NCI-H146 (cell line): ENCODE data around the gene MMP15.
A peak's percentile ranks its signal among the peaks of the same experiment; 100 is the strongest.
"Not testable (repeated sequence)": the region's sequence is repeated elsewhere in the genome, so short reads cannot be mapped to it uniquely, and the experiment has no call there.

Experiments used
- DNase-seq: peaks from one replicate; lab custom pipeline; 2025; lab: John Stamatoyannopoulos, UW

Gene MMP15

DNA sequence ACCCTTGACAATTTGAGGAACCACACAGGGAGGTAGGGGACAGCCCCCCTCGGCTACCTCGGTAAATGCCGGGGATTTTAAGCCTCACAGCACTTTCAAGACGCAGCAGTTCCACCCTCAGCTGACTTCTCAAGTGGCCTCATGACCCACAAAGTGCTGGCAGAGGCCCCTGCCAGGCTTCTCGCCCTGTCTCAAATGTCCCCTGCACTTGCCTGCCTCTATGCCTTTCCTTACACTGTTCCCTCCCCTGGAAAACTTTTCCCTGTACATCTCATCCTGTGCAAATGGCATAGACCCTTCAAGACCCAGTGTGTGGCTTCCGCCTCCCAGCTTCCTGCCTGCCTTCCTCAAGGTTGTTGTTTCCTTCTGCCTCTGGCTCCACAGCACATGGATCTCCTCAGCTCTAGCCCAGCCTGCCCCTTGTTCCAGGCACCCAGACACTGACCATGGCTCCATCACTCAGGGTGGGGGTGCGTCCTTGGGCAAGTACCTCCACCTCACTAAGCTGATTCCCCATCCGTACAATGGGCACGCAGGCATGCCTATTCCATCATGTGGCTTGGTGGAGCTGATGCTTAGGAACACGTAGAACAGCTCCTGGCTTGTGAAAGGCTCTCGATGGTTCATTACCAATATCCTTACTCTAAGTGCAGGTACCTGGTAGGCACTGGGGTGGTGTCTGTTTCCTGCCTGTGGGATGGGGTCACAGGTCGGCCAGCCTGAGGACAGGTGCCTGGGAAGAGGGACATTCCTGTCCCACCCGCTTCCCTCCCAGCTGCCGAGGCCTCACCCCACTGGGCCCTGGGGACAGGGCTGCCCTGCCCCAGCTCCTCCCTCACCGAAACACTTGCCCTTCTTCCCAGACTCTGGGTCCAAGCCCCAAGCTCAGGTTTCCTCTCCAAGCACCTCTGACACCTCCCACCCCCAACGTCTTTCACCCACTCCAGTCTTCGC lies 24.0 kb downstream of the MMP15 start:
- no peak for DNase-seq

DNA sequence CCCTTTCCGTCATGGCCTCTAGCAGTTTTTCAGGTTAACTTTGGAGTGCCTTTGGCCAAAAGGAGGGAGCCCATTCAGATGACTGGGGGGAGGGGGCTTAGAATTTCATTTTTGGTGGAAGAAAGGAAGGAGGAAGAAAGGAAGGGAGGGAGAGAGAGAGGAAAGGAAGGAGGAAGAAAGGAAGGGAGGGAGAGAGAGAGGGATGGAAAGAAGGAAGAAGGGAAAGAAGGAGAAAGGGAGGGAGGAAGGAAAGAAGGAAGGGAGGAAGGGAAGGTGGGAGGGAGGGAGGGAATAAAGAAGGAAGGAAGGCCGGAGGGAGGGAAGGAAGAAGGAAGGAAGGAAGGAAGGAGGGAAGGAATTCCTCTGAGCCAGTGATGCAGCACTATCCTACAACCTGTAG lies 25.7 kb downstream of the MMP15 start:
- no peak for DNase-seq

DNA sequence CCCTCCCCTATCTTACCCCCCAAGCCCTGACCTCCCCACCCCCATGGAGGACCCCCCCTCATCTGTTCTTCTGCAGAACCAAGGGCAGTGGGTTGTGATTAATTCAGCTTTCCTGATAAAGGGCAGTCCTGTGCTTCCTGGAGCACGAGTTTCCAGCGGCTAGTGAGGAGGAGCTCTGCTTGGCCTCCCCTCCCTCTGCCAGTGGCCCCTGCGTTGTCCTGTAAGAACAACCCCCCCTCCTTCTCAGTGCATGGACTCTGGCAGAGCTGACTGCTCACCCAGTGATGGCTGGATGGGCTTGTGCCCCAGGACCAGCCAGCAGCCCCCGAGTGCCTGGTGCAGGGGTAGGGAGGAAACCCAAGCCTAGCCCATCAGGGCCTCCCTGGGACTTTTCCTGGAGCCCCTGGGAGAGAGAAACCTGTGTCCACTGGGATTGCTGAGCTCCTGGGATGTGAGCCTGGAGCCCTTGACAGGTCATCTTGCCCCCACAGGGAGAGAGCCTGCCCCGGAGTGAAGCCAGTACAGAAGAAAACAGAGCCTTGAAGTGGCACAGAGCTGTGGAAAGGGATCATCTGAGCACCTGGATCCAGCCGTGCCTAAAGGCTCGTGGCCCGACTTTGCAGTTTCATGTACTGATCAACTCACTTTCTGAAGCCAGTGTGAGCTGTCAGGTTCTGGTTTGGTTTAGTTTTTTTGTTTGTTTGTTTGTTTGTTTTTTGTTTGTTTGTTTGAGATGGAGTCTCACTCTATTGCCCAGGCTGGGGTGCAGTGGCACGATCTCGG lies 26.5 kb downstream of the MMP15 start:
- DNase-seq, result no peak

DNA sequence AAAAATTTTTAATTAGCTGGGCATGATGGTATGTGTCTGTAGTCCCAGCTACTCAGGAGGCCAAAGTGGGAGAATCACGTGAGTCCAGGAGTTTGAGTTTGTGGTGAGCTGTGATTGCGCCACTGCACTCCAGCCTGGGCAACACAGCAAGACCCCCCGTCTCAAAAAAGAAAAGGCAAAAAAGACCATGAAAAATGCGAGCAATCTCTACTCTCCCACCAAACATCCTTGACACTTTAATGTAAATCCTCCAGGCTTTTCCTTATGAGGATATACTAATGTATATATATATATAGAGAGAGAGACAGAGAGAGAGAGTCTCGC lies 28.1 kb downstream of the MMP15 start:
- DNase-seq, result no peak

DNA sequence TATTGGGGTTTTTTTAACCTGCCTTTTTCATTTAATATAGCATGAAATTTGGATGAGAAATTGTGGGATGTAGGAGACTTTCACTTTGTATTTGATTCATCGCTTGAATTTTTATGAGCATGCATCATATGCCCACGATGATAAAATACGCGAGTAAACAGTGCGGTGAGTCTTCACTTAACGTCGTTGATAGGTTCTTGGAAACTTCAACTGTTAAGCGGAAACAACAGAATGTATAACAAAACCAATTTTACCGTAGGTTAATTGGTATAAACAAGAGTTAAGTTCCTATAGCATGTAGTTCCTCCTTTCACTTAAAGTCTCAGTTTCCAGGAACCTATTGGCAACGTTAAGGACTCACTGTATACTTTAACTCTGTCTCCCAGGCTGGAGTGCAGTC lies 28.7 kb downstream of the MMP15 start:
- DNase-seq, result no peak

- no peak for DNase-seq
These were observed 31.0 kb downstream of the MMP15 start for GRCh38 chr16:58056580-58056979.

DNA sequence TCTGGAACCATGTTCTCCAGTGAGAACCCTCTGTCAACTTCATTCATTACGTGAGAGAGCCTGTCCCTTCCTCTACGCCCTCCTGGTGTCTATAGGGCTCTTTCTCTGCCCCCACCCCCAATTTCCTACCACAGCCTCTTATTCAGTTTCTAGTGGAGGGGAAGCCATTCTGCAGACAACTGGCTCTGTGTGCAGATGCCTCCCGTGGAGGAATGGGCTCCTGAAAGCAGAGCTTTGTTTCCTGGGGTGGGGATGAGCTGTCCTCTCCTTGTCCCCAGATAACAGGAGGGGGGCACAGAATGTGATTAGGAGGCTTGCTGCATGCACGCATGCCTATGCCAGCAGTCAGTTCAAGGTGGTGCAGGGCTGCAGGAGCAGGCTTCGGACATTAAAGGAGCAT lies 31.6 kb downstream of the MMP15 start:
- no peak for DNase-seq

- DNase-seq, result no peak
These were observed 32.2 kb downstream of the MMP15 start for GRCh38 chr16:58057784-58058183.

GRCh38 chr16:58062821-58063220 lies 37.3 kb downstream of the MMP15 start:
- DNase-seq, result no peak

DNA sequence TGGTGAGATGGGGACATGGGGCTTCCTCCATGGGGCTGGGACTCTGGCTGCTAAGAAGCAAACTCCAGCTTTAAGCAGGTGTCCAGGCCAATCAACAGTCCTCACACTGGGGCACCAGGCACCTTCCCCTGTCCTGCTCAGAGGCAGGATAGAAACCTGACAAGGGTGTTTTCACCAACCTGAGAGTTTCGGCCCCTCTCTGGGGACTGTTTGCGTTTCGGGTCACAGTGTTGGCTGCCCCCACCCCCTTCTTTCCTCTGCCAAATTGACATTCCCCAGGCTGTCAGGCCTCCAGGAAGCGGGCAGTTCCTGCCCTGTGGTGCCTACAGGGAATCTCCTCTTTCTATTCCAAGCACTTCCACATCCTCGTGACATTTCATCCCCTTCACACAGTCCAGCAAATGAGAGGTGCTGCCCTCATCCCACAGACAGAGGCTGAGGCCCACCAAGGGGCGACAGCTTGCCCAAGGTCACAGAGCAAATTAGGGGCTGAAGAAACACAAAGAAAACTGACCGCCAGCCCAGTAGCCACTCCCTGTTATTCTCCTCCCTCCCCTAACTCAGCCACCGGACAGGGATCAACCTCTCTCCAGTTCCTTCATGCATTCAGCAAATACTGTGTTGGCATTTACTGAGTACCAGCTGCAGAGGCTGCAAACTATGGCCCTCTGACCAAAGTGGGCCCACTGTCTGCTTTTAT lies 38.0 kb downstream of the MMP15 start:
- DNase-seq, result no peak

DNA sequence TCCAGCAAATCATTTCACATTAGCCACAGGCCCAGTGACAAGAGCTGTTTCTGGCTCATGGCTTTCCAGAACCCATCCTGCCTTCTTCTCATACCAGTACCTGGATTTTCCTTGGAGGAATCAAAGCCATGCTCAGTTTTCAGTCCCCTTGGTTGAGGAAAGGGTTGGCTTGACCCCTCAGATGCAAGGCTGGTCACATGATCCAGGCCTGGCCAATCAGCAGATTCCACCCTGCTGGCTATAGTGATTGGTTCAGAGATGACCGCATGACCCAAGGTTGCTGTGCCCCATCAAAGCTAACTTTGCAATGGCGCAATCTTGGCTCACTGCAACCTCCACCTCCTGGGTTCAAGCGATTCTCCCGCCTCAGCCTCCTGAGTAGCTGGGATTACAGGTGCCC lies 45.0 kb downstream of the MMP15 start:
- no peak for DNase-seq

DNA sequence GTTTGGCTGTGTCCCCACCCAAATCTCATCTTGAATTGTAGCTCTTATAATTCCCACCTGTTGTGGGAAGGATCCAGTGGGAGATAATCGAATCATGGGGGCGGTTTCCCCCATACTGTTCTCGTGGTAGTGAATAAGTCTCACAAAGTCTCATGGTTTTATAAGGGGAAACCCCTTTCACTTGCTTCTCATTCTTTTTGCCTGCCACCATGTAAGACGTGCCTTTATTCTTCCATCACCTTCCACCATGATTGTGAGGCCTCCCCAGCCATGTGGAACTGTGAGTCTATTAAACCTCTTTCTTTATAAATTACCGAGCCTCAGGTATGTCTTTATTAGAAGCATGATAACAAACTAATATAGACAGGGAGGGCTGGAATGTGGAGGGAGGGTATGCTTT lies 46.6 kb downstream of the MMP15 start:
- DNase-seq, result not testable (repeated sequence)

DNA sequence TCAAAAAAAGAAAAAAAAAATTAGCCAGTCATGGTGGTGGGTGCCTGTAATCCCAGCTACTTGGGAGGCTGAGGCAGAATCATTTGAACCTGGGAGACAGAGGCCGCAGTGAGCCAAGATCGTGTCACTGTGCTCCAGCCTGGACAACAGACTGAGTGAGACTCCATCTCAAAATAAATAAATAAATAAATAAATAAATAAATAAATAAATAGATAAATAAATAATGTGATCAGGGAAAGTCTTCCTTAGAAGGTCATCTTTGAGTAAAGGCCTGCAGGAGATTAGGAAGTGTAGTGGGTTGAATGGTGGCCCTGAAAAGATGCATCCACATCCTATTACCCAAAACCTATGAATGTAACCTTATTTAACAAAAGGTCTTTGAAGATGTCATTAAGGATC lies 47.5 kb downstream of the MMP15 start:
- not testable (repeated sequence) for DNase-seq

- DNase-seq, result no peak
These were observed 49.1 kb downstream of the MMP15 start for GRCh38 chr16:58074657-58075056.

DNA sequence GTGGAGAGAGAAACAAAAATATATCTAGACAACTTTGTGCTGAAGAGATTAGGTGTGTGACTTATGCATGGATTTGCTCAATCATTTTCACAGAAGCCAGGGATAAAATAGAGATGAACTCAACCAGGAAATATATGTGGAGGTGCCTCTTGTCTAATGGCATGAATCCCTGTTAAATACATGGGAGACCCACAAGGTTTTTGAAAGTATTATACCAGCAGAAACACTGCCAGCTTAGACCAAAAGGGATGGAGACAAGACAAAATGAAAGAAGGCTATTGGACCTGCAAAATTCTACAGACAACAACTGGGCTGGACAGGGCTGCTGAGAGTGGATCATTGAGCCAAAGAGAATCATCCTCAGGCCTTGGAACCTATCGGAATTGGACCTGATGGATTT lies 51.0 kb downstream of the MMP15 start:
- no peak for DNase-seq

GRCh38 chr16:58077796-58078195 lies 52.2 kb downstream of the MMP15 start:
- no peak for DNase-seq

- DNase-seq, result not testable (repeated sequence)
These were observed 55.1 kb downstream of the MMP15 start for GRCh38 chr16:58080657-58081056.

DNA sequence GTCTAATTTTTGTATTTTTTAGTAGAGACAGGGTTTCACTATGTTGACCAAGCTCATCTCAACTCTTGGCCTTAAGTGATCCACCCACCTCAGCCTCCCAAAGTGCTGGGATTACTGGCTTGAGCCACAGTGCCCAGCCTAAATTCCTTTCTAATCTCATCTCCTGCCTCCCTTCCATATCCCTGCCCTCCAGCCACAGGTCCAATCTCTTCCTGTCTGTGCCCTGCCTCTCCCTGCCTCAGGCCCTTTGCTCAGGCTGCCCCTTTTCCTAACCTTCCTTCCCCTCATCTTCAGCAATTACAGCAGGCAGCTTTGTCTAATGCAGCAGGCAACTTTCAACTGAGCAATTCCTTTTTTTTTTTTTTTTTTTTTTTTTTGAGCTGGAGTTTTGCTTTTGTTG lies 56.8 kb downstream of the MMP15 start:
- DNase-seq, result no peak

DNA sequence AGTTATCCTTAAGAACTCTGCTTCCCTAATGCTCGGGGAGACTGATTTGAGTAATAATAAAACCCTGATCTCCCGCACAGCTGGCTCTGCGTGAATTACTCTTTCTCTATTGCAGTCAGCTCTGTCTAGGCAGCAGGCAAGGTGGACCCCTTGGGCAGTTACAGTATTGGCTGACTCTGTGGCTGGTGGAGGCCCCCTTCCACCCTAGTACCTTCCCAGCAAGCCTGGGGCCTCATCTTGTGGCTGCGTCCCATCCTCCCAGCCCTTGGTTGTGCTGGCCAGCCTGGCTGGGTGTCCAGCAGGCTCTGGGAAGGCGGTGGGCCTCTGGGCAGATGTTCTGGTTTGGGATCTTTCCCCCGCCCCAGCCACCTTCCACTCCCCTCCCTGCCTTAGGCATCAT lies 59.1 kb downstream of the MMP15 start:
- no peak for DNase-seq

DNA sequence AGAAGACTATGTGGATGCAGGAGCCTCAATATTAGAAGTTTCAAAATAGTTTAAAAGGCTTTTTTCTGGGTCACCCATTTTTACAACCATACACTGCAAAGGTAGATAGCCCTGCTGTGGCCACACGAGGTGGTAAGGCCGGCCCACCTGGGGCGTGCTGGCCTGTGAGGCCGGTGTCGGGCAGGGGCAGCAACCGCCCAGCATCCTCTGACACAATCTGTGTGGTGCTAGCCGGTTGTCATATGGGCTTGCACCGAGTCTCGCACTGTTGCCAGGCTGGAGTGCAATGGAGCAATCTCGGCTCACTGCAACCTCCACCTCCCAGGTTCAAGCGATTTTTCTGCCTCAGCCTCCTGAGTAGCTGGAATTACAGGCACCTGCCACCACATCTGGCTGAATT lies 59.6 kb downstream of the MMP15 start:
- DNase-seq, result no peak

DNA sequence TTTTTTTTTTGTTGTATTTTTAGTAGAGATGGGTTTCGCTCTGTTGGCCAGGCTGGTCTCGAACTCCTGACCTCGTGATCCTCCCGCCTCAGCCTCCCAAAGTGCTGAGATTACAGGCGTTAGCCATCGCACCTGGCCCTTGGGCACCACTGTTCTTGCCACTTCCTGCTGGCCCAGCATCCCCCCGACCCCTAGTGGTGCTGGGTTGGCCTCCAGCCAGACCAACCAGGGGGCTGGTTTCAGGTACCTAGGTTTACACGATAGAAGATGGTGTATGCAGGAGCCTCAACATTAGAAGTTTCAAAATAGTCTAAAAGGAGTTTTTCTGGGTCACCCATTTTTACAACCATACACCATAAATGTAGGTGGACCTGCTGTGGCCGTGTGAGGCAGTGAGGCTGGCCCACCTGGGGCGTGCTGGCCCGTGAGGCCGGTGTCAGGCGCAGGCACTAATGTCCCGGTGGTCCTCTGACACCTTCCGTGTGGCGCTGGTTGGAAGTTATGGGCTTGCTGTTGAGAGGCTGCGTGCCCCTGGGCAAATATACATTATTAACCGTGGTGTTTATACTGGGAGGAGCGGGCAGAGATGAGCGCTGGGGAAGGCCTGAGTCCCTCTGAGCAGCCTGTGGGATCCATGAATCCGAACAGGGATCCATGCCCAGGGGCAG lies 60.2 kb downstream of the MMP15 start:
- DNase-seq, result peak; percentile 31
